Measurements from ENCODE around the gene SMDT1. TPM values are rescaled to one million over a fixed set of nuclear protein-coding genes. Genes with fewer than 3 reads are reported as not detected.
"Not testable (repeated sequence)": the region's sequence is repeated elsewhere in the genome, so short reads cannot be mapped to it uniquely, and the experiment has no call there.

Gene SMDT1
- total and polyA plus RNA-seq, 2 experiments from 2014 or later = 3.5 to 77.0 TPM

DNA sequence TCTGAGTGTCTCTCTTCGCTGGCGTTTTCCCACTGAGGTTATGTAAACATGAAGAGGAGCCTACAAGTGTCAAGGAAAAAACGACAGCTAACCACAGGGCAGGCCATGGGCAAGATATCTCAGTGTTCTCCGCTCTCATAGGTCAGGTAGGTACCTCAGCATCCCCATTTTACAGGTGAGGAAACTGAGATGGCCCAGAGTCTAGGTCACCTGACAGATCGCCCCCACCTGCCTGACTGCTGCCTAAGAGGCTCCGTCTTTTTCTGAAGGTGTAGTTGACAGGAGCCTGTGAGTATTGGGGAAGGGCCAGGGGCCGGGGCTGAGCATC is 11.9 kb downstream of the SMDT1 start:
- Histone ChIP-seq H3K27ac (peak overlapping the region; percentile 71), H3K9me3 (ENCODE audit: low read depth) (no peaks in the 10 kb centered on the region), H2AFZ (peak overlapping the region; percentile 95), H3K4me2 (ENCODE audit: unreplicated experiment) (peak overlapping the region; percentile 90), H3F3A (ENCODE audit: insufficient read depth) (0 out of 2 replicates have a peak, but pooled peaks cover 12% of the 10 kb centered on the region), H3K4me1 (ENCODE audit: insufficient read depth) (0 out of 2 replicates have a peak, but pooled peaks cover 3% of the 10 kb centered on the region), H3K79me2 (ENCODE audit: insufficient read depth) (peaks cover 34% of the 10 kb centered on the region), H3K9me2 (ENCODE audit: insufficient read depth) (no peaks in the 10 kb centered on the region), H3K36me3 (ENCODE audit: low read depth) (peaks cover 5% of the 10 kb centered on the region; the same call in 1 of the 2 replicates), H4K20me1 (ENCODE audit: insufficient read depth) (no peaks in the 10 kb centered on the region; the same call in 1 of the 2 replicates), H3K27me3 (replicated peaks; ENCODE audit: insufficient read depth) (no peaks in the 10 kb centered on the region), H3K4me3 (peak overlapping the region; percentile 95), H3K9ac (peak overlapping the region; percentile 97)
- in situ Hi-C loops (cut with MboI) = loop anchor here (10.0 kb wide), 1 partner anchor 343 kb away; the partner anchor contains the start of gene NFAM1
- TF ChIP-seq EZH2phosphoT487 (IDR thresholded peaks at IDR 0.05; ENCODE audit: insufficient read depth, low read depth) (no peak), EZH2 (IDR thresholded peaks at IDR 0.05; ENCODE audit: insufficient read depth, poor library complexity, severe bottlenecking) (no peak)
- DNase-seq = no peak
- 27 to 36% methylated on average over 7 of the region's 7 CpGs for WGBS, 2 experiments (ENCODE audit: low coverage in 1 of 2, low lambda C conversion rate in 2 of 2, missing lambda C conversion rate in 2 of 2)

DNA sequence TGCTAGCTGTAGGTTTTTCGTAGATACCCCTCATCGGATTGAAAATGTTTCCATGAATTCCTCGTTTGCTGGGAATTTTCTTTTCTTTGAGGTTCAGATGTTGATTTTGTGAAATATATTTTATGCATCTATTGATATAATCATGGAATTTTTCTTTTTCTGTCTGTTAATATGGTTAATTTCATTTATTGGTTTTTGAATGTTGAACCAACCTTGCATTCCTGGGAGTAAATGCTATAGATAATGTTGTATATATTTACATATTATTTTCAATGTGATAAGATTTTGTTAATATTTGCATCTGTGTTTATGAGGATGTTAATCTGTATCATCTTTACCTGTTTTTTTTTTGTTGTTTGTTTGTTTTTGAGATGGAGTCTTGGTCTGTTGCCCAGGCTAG is 21.7 kb downstream of the SMDT1 start:
- Histone ChIP-seq H3F3A (ENCODE audit: insufficient read depth) (no peaks in the 10 kb centered on the region), H4K20me1 (ENCODE audit: insufficient read depth) (no peaks in the 10 kb centered on the region), H3K36me3 (ENCODE audit: low read depth) (no peaks in the 10 kb centered on the region), H3K9me2 (ENCODE audit: insufficient read depth) (no peaks in the 10 kb centered on the region), H3K9me3 (ENCODE audit: low read depth) (peaks cover 9% of the 10 kb centered on the region), H3K4me3 (no peak overlapping the region), H3K79me2 (ENCODE audit: insufficient read depth) (no peaks in the 10 kb centered on the region), H3K27me3 (replicated peaks; ENCODE audit: insufficient read depth) (no peaks in the 10 kb centered on the region), H3K27ac (no peak overlapping the region), H3K9ac (no peak overlapping the region), H2AFZ (no peak overlapping the region), H3K4me1 (ENCODE audit: insufficient read depth) (no peaks in the 10 kb centered on the region), H3K4me2 (ENCODE audit: unreplicated experiment) (no peak overlapping the region)
- WGBS, 2 experiments (ENCODE audit: low coverage in 1 of 2, low lambda C conversion rate in 2 of 2, missing lambda C conversion rate in 2 of 2) = 86 to 87% methylated on average over 3 of the region's 3 CpGs
- no peak for DNase-seq
- no peak for TF ChIP-seq EZH2 (IDR thresholded peaks at IDR 0.05; ENCODE audit: insufficient read depth, poor library complexity, severe bottlenecking)
- no peak for TF ChIP-seq EZH2phosphoT487 (IDR thresholded peaks at IDR 0.05; ENCODE audit: insufficient read depth, low read depth)
- in situ Hi-C loops (cut with MboI) = no loop called here

DNA sequence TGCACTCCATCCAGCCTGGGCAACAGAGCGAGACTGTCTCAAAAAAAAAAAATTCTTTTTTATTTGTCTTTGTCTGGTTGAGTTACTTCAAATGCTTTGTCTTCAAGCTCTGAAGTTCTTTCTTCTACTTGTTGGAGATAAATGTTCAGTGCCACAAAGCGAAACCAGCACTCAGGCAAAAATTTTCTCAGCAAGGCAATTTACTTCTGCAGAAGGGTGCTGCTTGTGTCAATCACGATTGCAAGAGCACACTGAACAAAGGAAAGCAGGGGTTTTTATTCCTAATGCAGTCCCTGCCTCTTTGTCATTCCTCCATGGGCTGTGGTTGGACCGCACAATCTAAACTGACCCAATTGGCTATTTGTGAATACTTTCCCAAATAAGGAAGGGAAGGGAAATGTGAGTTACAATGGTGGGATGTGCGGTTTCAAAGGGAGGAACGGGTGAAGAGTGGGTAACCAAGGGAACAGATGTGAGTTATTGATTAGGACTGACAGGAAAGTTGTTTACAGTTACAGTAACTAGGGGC is 24.9 kb downstream of the SMDT1 start:
- 71 to 82% methylated on average over 6 of the region's 6 CpGs for WGBS, 2 experiments (ENCODE audit: low coverage in 1 of 2, low lambda C conversion rate in 2 of 2, missing lambda C conversion rate in 2 of 2)
- H3K4me3 ChIP-seq; H3K4me1 ChIP-seq (ENCODE audit: insufficient read depth); H3K79me2 ChIP-seq (ENCODE audit: insufficient read depth); H3K9ac ChIP-seq; H3K27ac ChIP-seq; H3K4me2 ChIP-seq (ENCODE audit: unreplicated experiment); H3K27me3 ChIP-seq (replicated peaks; ENCODE audit: insufficient read depth); H3K9me3 ChIP-seq (ENCODE audit: low read depth); in situ Hi-C loops (cut with MboI); H3K9me2 ChIP-seq (ENCODE audit: insufficient read depth); H3F3A ChIP-seq (ENCODE audit: insufficient read depth); DNase-seq; H3K36me3 ChIP-seq (ENCODE audit: low read depth); H4K20me1 ChIP-seq (ENCODE audit: insufficient read depth); H2AFZ ChIP-seq: not testable (repeated sequence)

DNA sequence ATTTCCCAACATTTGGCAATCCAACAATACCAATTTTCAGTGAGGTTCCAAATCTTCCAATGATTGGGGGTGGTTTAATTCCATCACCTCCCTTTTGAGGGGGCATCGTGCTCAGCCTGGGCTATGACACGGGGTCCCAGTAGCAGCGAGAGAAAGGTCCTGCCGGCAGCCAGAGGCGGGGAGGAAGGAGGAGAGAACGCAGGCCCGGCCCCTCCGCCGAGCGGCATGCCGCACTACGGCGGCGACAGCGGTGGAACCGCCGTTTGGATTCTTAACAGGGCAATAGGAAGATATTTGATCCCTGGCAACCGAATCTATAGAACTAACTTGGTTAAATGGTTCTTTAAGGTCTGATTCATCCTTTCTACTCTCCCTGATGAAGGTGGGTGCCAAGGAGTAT is 29.3 kb downstream of the SMDT1 start:
- H4K20me1 ChIP-seq (ENCODE audit: insufficient read depth) = no peaks in the 10 kb centered on the region
- H2AFZ ChIP-seq = no peak overlapping the region
- TF ChIP-seq EZH2 (IDR thresholded peaks at IDR 0.05; ENCODE audit: insufficient read depth, poor library complexity, severe bottlenecking) = no peak
- TF ChIP-seq EZH2phosphoT487 (IDR thresholded peaks at IDR 0.05; ENCODE audit: insufficient read depth, low read depth) = no peak
- no peaks in the 10 kb centered on the region for H3K27me3 ChIP-seq (replicated peaks; ENCODE audit: insufficient read depth)
- no peak overlapping the region for H3K4me2 ChIP-seq (ENCODE audit: unreplicated experiment)
- H3K9me2 ChIP-seq (ENCODE audit: insufficient read depth) = no peaks in the 10 kb centered on the region
- no peak overlapping the region for H3K4me3 ChIP-seq
- H3K36me3 ChIP-seq (ENCODE audit: low read depth) = no peaks in the 10 kb centered on the region
- peaks cover 7% of the 10 kb centered on the region for H3K9me3 ChIP-seq (ENCODE audit: low read depth)
- DNase-seq = no peak
- H3K27ac ChIP-seq = no peak overlapping the region
- WGBS, 2 experiments (ENCODE audit: low coverage in 1 of 2, low lambda C conversion rate in 2 of 2, missing lambda C conversion rate in 2 of 2) = 81% methylated on average over 14 to 18 of the region's 18 CpGs
- H3F3A ChIP-seq (ENCODE audit: insufficient read depth) = no peaks in the 10 kb centered on the region
- no peaks in the 10 kb centered on the region for H3K79me2 ChIP-seq (ENCODE audit: insufficient read depth)
- H3K9ac ChIP-seq = no peak overlapping the region
- in situ Hi-C loops (cut with MboI) = no loop called here
- H3K4me1 ChIP-seq (ENCODE audit: insufficient read depth) = no peaks in the 10 kb centered on the region

DNA sequence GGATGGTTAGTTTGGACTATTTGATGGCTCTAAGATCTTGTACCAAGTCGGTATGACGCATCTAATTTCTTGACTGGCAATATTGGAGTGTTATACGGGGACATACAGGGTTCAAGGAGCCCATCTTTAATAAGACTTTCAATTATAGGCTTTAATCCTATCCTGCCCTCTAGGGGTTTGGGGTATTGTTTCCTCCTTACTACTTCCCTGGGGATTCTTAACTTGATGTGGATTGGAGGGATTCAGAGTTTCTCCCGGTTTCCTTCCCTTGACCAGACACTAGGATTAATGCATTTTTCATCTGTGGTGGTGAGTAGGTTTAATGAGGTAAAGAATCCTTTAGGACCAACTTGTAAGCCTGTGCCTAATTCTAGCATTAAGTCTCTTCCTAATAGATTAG is 32.3 kb downstream of the SMDT1 start:
- Histone ChIP-seq H3K4me3 (no peak overlapping the region), H2AFZ (no peak overlapping the region), H3K27me3 (replicated peaks; ENCODE audit: insufficient read depth) (no peaks in the 10 kb centered on the region), H3K9ac (no peak overlapping the region), H3K36me3 (ENCODE audit: low read depth) (no peaks in the 10 kb centered on the region), H3K4me2 (ENCODE audit: unreplicated experiment) (no peak overlapping the region), H4K20me1 (ENCODE audit: insufficient read depth) (no peaks in the 10 kb centered on the region), H3K4me1 (ENCODE audit: insufficient read depth) (no peaks in the 10 kb centered on the region), H3F3A (ENCODE audit: insufficient read depth) (no peaks in the 10 kb centered on the region), H3K27ac (no peak overlapping the region), H3K9me3 (ENCODE audit: low read depth) (no peaks in the 10 kb centered on the region), H3K79me2 (ENCODE audit: insufficient read depth) (no peaks in the 10 kb centered on the region), H3K9me2 (ENCODE audit: insufficient read depth) (no peaks in the 10 kb centered on the region)
- in situ Hi-C loops (cut with MboI) = no loop called here
- 74 to 77% methylated on average over 4 of the region's 4 CpGs for WGBS, 2 experiments (ENCODE audit: low coverage in 1 of 2, low lambda C conversion rate in 2 of 2, missing lambda C conversion rate in 2 of 2)
- no peak for DNase-seq
- TF ChIP-seq EZH2phosphoT487 (IDR thresholded peaks at IDR 0.05; ENCODE audit: insufficient read depth, low read depth) (no peak), EZH2 (IDR thresholded peaks at IDR 0.05; ENCODE audit: insufficient read depth, poor library complexity, severe bottlenecking) (no peak)

DNA sequence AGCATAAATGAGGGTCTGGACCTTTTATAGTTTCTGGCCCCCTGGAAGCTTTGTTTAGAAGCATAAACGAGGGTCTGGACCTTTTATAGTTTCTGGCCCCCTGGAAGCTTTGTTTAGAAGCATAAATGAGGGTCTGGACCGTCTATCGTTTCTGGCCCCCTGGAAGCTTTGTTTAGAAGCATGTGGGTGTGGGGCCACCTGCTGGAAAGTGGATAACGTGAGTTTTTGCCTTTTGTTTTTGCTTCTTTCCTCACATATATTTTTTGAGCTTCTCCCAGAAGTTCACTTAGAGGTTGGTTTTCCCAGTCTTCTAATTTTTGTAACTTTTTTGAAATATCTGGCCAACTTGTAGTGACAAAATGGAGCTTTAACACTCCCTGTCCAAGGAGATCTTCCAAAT is 33.3 kb downstream of the SMDT1 start:
- H3K4me3 ChIP-seq; H3K27me3 ChIP-seq (replicated peaks; ENCODE audit: insufficient read depth); in situ Hi-C loops (cut with MboI); H4K20me1 ChIP-seq (ENCODE audit: insufficient read depth); H3F3A ChIP-seq (ENCODE audit: insufficient read depth); H2AFZ ChIP-seq; H3K4me1 ChIP-seq (ENCODE audit: insufficient read depth); H3K9me3 ChIP-seq (ENCODE audit: low read depth); H3K27ac ChIP-seq; H3K4me2 ChIP-seq (ENCODE audit: unreplicated experiment); H3K9me2 ChIP-seq (ENCODE audit: insufficient read depth); H3K36me3 ChIP-seq (ENCODE audit: low read depth); DNase-seq; H3K79me2 ChIP-seq (ENCODE audit: insufficient read depth); H3K9ac ChIP-seq: not testable (repeated sequence)
- 20 to 25% methylated on average over 3 to 4 of the region's 4 CpGs for WGBS, 2 experiments (ENCODE audit: low coverage in 1 of 2, low lambda C conversion rate in 2 of 2, missing lambda C conversion rate in 2 of 2)

All from GM23248 (cell line).